AG04449 (cell line): ENCODE results near the gene ADGRG7.
"Not testable (repeated sequence)": the region's sequence is repeated elsewhere in the genome, so short reads cannot be mapped to it uniquely, and the experiment has no call there.

ENCODE experiments used
- CTCF ChIA-PET: fragments of 350-600 bp; formaldehyde crosslinking; extraction: SDS; loops from one replicate; lab custom pipeline; 2021; ENCODE audit warnings: antibody characterized with exemption; lab: Yijun Ruan, JAX
- POLR2A ChIA-PET: fragments of 400-600, 350-600 bp; formaldehyde crosslinking; extraction: SDS; loops from one replicate; lab custom pipeline; 2020; ENCODE audit warnings: antibody characterized with exemption, inconsistent platforms; lab: Yijun Ruan, JAX
- DNase-seq: peaks from one replicate; pipeline ENCODE4 v3.0.0-alpha.2; 2010; ENCODE audit warnings: low read depth, low spot score
- H3K4me3 ChIP-seq: 2 replicates; pipeline ENCODE4 v1.5.1; 2011; ENCODE audit warnings: low read depth, mild to moderate bottlenecking, control low read depth, low read length
- TF ChIP-seq, protein P1 (sequence below): IDR thresholded peaks from one replicate; pipeline ENCODE4 v1.5.1; 2011; ENCODE audit warnings: mild to moderate bottlenecking, moderate library complexity, low read length, control low read depth, inconsistent platforms; ENCODE audit not compliant: insufficient read depth; ENCODE audit errors: missing control alignments

Gene ADGRG7

GRCh38 chr3:100580147-100580546, 29.3 kb upstream of the ADGRG7 start:
- TF ChIP-seq, protein P1, sequence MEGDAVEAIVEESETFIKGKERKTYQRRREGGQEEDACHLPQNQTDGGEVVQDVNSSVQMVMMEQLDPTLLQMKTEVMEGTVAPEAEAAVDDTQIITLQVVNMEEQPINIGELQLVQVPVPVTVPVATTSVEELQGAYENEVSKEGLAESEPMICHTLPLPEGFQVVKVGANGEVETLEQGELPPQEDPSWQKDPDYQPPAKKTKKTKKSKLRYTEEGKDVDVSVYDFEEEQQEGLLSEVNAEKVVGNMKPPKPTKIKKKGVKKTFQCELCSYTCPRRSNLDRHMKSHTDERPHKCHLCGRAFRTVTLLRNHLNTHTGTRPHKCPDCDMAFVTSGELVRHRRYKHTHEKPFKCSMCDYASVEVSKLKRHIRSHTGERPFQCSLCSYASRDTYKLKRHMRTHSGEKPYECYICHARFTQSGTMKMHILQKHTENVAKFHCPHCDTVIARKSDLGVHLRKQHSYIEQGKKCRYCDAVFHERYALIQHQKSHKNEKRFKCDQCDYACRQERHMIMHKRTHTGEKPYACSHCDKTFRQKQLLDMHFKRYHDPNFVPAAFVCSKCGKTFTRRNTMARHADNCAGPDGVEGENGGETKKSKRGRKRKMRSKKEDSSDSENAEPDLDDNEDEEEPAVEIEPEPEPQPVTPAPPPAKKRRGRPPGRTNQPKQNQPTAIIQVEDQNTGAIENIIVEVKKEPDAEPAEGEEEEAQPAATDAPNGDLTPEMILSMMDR: no peak
- POLR2A ChIA-PET: no interaction called here
- H3K4me3 ChIP-seq: no peak overlapping the region
- no peak for DNase-seq
- CTCF ChIA-PET: interaction anchor here (1.0 to 3.2 kb wide), 4 partner anchors 9 to 117 kb away, joined by 3 to 17 read pairs (median 9); no protein-coding TSS in a partner anchor

DNA sequence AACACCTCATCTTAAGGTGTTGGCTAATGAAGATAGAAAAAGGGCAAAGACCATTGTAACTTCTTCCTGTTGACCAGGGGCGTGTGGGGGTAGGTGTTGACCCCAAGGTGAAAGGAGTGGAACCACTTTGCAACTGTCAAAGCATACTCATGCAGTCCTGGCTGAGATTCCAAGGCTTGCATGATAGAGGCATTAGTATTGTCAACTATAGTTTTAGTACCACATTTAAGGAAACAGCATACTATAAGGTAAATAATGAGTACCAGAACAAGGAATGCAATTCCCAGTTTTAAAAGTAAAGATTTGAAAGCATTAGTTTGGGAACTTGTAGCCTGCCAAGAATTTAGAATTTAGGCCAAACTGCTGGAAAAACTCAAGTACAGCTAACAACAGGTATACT, 27.8 kb upstream of the ADGRG7 start:
- no peak for DNase-seq
- ChIA-PET POLR2A (no interaction called here), CTCF (interaction anchor here (2.2 to 3.2 kb wide), 3 partner anchors 8 to 119 kb away, joined by 7 to 17 read pairs (median 11); no protein-coding TSS in a partner anchor)
- no peak overlapping the region for H3K4me3 ChIP-seq
- TF ChIP-seq, protein P1: no peak

- CTCF ChIA-PET: interaction anchor here (0.7 to 2.3 kb wide), 3 partner anchors 9 to 119 kb away, joined by 3 to 13 read pairs (median 6); no protein-coding TSS in a partner anchor
- POLR2A ChIA-PET, DNase-seq: not testable (repeated sequence)
Measured at GRCh38 chr3:100582157-100582556, 27.2 kb upstream of the ADGRG7 start.

DNA sequence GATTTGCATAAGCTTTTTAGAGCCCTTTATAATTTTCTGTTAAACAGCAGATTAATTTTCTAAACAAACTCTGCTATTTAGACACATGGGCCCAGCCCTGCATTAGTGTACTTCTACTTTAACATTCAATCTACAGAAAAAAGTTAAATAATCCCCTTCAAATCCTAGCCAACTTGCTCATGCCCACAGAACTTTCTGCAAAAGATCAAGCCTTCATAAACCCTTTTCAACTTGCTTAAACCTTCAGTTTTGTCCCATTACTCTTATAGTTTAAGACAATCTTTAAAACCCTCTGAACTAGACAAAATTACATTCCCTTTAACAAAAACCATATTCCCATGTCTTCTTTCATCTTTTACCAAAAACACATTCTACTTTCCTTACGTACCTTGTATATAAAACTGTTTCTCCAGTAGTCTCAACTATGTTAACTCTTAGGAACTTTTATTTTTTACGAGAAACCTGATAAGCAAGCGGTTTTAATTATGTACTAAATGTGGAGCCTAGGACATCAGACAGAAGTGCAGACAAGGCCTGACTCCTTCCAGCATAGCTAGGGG, 25.2 kb upstream of the ADGRG7 start:
- DNase-seq: no peak
- no peak overlapping the region for H3K4me3 ChIP-seq
- TF ChIP-seq, protein P1: no peak
- CTCF ChIA-PET: interaction anchor here (1.1 to 3.3 kb wide), 4 partner anchors 19 to 121 kb away, joined by 3 to 20 read pairs (median 8); no protein-coding TSS in a partner anchor
- POLR2A ChIA-PET: no interaction called here

More at GRCh38 chr3:100582157-100582556, 27.2 kb upstream of the ADGRG7 start:
- not testable (repeated sequence) for H3K4me3 ChIP-seq

DNA sequence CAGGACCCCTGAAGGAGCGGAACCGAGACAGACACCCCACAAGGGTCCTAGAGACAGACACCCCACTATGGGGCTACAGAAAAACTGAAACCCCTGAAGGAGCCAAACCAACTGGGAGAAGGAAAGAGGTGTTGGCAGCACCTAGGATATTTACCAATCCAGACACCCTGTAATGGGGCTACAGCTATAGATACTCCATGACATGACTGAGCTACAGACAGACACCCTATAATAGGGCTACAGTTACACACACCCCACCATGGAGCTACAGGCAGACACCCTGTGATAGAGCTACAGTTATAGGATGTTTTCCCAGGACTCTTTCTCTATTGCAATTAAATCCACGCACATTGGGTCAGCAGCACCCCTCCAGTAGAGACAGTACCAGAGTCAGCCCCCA, 22.6 kb upstream of the ADGRG7 start:
- POLR2A ChIA-PET: no interaction called here
- CTCF ChIA-PET: interaction anchor here (3.3 kb wide), 1 partner anchor 123 kb away, joined by 20 read pairs; no protein-coding TSS in a partner anchor
- TF ChIP-seq, protein P1: no peak
- no peak overlapping the region for H3K4me3 ChIP-seq
- DNase-seq: no peak

GRCh38 chr3:100588251-100588650, 21.1 kb upstream of the ADGRG7 start:
- CTCF ChIA-PET: interaction anchor here (1.4 to 6.5 kb wide), 6 partner anchors 8 to 271 kb away, joined by 3 to 406 read pairs (median 28); no protein-coding TSS in a partner anchor
- TF ChIP-seq, protein P1: no peak
- no peak for DNase-seq
- no peak overlapping the region for H3K4me3 ChIP-seq
- POLR2A ChIA-PET: no interaction called here
